ENCODE measurements around the gene RAB44. TPM values are rescaled to one million over a fixed set of nuclear protein-coding genes. Genes with fewer than 3 reads are reported as not detected.

Gene RAB44, protein sequence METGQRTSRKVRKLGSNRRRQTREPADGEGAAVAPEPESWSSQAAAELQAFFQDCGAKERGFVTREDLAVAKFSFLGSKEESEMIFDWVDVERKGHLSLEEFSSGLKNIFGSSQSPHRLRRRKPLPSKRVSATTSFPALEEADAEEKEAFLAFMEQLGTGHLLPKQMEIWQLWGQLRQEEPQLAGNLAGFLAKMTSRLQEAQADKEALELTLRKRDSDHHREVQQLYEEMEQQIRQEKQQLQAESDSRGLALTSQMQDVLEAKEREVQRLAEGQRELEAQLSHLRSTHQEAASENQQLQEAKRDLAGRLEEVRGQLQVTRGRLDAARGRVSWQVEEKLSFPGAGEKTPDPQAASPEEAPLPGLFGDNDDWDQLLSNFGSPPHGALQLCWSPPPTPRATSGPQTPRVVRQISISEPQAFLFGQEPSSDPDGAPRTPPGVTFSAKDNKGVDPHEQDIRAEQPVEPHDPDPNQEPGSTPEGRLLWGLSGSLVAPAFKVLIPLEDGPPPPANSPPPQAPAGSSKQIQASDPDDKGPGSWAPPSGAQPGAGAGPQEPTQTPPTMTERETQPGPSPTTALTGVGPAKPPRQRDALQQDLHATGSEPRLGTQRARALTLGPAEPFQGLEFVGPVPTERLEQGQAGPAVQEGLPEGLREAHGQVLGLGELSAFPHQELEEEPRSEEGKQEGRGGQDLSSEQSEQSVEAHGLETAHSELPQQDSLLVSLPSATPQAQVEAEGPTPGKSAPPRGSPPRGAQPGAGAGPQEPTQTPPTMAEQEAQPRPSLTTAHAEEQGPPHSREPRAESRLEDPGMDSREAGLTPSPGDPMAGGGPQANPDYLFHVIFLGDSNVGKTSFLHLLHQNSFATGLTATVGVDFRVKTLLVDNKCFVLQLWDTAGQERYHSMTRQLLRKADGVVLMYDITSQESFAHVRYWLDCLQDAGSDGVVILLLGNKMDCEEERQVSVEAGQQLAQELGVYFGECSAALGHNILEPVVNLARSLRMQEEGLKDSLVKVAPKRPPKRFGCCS
- not detected for total RNA-seq (2021; ENCODE audit: unreplicated experiment)
- polyA plus RNA-seq (2012; ENCODE audit: insufficient read length) = not detected
- percentile 16 among the genes with signal in this experiment for Bru-seq, nascent RNA
- percentile 16 among the genes with signal in this experiment for BruChase-seq, experiment 1, labeled RNA remaining after a 2-hour chase
- BruChase-seq, experiment 2, labeled RNA remaining after a 6-hour chase = percentile 16 among the genes with signal in this experiment
- long read RNA-seq, partial matches to known transcripts = 0 of 1 reads
- long read RNA-seq, other reads (novel, unspliced or antisense) = 1 of 1 reads

DNA sequence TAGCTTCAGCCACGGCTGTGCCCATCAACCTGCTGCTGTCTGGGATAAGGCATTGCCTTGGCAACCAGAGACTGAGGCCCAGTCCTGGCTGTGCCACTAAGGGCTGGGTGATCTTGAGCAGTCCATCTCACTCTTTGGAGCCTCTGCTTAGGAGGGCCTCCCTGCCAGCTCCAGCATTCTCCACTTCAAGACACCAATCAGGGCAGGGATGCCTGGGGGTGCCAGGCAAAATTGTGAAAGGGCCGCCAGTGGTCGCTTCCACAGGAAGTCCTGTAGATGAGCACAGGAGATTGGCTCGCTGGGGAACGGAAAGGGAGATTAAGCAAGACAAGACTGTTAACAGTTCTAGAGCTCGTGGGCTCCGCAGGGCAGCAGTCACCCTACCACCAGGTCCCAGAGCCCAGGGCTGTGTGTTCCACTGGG is at the start of gene RAB44:
TSS of gene RAB44 (plus strand) at position 346 of the 423 bp plus-strand sequence. CDS start 6,410 bp downstream, outside the sequence.
- CTCF ChIA-PET = interaction anchor here (0.6 kb wide), 1 partner anchor 180 kb away, joined by 3 read pairs; no protein-coding TSS in a partner anchor
- Histone ChIP-seq H3K4me3 (ENCODE audit: low read depth in 2 of 2, low read length in 2 of 2) (no peak within 1 kb of the TSS), H3K4me1 (ENCODE audit: control insufficient read depth, insufficient read depth, low read length) (no peaks in the 10 kb centered on the region), H3K36me3 (ENCODE audit: control insufficient read depth, insufficient read depth, low read length) (no peaks in the 10 kb centered on the region), H3K9me3 (ENCODE audit: control insufficient read depth, insufficient read depth, low read depth, low read length) (no peaks in the 10 kb centered on the region), H3K27me3 (ENCODE audit: control insufficient read depth, insufficient read depth, low read length) (no peaks in the 10 kb centered on the region), H3K27ac (ENCODE audit: low read length) (no peak within 1 kb of the TSS)
- in situ Hi-C loops (cut with HindIII; ENCODE audit: low pct_unique_long_range_greater_than_20kb, low sequenced_read_pairs) (no loop called here), intact Hi-C loops (cut with micrococcal nuclease; ENCODE audit: unreplicated experiment) (no loop called here)
- BruUV-seq (replicated peaks) = no TSS peak
- no peak for DNase-seq (ENCODE audit: low read depth, low spot score)
- POLR2A ChIA-PET = interaction anchor here (0.6 kb wide), 1 partner anchor 369 kb away, joined by 8 read pairs; no protein-coding TSS in a partner anchor
- no peak for ATAC-seq
- TF ChIP-seq, protein P1, sequence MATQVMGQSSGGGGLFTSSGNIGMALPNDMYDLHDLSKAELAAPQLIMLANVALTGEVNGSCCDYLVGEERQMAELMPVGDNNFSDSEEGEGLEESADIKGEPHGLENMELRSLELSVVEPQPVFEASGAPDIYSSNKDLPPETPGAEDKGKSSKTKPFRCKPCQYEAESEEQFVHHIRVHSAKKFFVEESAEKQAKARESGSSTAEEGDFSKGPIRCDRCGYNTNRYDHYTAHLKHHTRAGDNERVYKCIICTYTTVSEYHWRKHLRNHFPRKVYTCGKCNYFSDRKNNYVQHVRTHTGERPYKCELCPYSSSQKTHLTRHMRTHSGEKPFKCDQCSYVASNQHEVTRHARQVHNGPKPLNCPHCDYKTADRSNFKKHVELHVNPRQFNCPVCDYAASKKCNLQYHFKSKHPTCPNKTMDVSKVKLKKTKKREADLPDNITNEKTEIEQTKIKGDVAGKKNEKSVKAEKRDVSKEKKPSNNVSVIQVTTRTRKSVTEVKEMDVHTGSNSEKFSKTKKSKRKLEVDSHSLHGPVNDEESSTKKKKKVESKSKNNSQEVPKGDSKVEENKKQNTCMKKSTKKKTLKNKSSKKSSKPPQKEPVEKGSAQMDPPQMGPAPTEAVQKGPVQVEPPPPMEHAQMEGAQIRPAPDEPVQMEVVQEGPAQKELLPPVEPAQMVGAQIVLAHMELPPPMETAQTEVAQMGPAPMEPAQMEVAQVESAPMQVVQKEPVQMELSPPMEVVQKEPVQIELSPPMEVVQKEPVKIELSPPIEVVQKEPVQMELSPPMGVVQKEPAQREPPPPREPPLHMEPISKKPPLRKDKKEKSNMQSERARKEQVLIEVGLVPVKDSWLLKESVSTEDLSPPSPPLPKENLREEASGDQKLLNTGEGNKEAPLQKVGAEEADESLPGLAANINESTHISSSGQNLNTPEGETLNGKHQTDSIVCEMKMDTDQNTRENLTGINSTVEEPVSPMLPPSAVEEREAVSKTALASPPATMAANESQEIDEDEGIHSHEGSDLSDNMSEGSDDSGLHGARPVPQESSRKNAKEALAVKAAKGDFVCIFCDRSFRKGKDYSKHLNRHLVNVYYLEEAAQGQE (IDR thresholded peaks at IDR 0.05; ENCODE audit: insufficient read depth in 1 of 2, low read depth in 2 of 2, low read length in 1 of 2) = no peak
- no peak for TF ChIP-seq SIN3A (IDR thresholded peaks at IDR 0.05; ENCODE audit: borderline replicate concordance, insufficient read depth, low read depth, low read length)
- no peak for TF ChIP-seq POLR2AphosphoS5 (IDR thresholded peaks at IDR 0.05; ENCODE audit: low read depth, low read length)
- TF ChIP-seq, protein P2, sequence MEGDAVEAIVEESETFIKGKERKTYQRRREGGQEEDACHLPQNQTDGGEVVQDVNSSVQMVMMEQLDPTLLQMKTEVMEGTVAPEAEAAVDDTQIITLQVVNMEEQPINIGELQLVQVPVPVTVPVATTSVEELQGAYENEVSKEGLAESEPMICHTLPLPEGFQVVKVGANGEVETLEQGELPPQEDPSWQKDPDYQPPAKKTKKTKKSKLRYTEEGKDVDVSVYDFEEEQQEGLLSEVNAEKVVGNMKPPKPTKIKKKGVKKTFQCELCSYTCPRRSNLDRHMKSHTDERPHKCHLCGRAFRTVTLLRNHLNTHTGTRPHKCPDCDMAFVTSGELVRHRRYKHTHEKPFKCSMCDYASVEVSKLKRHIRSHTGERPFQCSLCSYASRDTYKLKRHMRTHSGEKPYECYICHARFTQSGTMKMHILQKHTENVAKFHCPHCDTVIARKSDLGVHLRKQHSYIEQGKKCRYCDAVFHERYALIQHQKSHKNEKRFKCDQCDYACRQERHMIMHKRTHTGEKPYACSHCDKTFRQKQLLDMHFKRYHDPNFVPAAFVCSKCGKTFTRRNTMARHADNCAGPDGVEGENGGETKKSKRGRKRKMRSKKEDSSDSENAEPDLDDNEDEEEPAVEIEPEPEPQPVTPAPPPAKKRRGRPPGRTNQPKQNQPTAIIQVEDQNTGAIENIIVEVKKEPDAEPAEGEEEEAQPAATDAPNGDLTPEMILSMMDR (IDR thresholded peaks at IDR 0.05) = no peak
- no peak for TF ChIP-seq TCF7L2 (IDR thresholded peaks at IDR 0.05; ENCODE audit: low read depth, low read length)

DNA sequence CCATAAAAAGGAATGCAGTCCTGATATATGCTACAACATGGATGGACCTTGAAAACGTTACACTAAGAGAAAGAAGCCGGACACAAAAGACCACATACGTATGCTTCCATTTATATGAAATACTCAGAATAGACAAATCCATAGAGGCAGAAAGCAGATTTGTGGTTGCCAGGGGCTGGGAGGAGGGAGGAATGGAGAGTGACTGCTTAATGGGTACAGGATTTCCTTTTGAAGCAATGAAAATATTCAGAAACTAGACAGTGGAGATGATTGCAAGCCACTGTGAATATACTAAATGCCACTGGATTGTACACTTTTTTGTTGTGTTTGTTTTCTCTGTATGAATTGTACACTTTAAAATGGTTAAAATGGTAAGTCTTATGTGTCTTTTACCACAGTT is 48.5 kb upstream of the RAB44 start:
- Histone ChIP-seq H3K27ac (ENCODE audit: low read length) (no peak overlapping the region), H3K9me3 (ENCODE audit: control insufficient read depth, insufficient read depth, low read depth, low read length) (no peaks in the 10 kb centered on the region), H3K4me3 (ENCODE audit: low read depth in 2 of 2, low read length in 2 of 2) (no peak overlapping the region), H3K36me3 (ENCODE audit: control insufficient read depth, insufficient read depth, low read length) (no peaks in the 10 kb centered on the region), H3K27me3 (ENCODE audit: control insufficient read depth, insufficient read depth, low read length) (no peaks in the 10 kb centered on the region), H3K4me1 (ENCODE audit: control insufficient read depth, insufficient read depth, low read length) (no peaks in the 10 kb centered on the region)
- ATAC-seq (no peak), DNase-seq (ENCODE audit: low read depth, low spot score) (no peak)
- intact Hi-C loops (cut with micrococcal nuclease; ENCODE audit: unreplicated experiment) = no loop called here
- TF ChIP-seq, protein P2 (IDR thresholded peaks at IDR 0.05) = no peak
- TF ChIP-seq, protein P1 (IDR thresholded peaks at IDR 0.05; ENCODE audit: insufficient read depth in 1 of 2, low read depth in 2 of 2, low read length in 1 of 2) = no peak
- TF ChIP-seq TCF7L2 (IDR thresholded peaks at IDR 0.05; ENCODE audit: low read depth, low read length) (no peak), SIN3A (IDR thresholded peaks at IDR 0.05; ENCODE audit: borderline replicate concordance, insufficient read depth, low read depth, low read length) (no peak), POLR2AphosphoS5 (IDR thresholded peaks at IDR 0.05; ENCODE audit: low read depth, low read length) (no peak)
- BruUV-seq (replicated peaks) = no TSS peak
- in situ Hi-C loops (cut with HindIII; ENCODE audit: low pct_unique_long_range_greater_than_20kb, low sequenced_read_pairs) = no loop called here
- CTCF ChIA-PET = interaction anchor here (0.8 kb wide), 1 partner anchor 110 kb away, joined by 3 read pairs; no protein-coding TSS in a partner anchor
- POLR2A ChIA-PET = no interaction called here
